ENCODE data around the gene IRS2.

Gene IRS2

DNA sequence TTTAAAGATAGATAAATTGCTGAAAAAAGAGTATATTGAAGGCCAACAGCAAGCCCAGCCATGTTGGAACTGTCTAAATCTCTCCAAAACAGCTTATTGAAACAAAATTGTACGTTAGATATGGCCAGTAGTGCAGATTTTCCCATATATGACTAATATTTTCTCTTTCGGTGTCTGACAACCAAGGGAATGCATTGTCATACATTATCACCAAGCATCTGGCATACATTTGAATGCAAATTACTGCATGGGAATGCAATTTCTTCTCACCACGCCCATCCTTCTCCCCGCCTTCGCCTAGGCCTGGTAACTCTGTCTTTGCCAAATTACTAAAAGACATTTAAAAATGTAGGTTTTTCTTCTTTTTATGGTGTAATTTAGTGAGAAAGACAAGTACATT is 32.5 kb upstream of the IRS2 start:
- no peak for FAIRE-seq
- no peak for TF ChIP-seq POU2F2 (IDR thresholded peaks at IDR 0.05; ENCODE audit: low read depth, low read length)
- TF ChIP-seq TAF1 (IDR thresholded peaks at IDR 0.05; ENCODE audit: low read depth, low read length): no peak
- TF ChIP-seq PAX5 (IDR thresholded peaks at IDR 0.05; ENCODE audit: insufficient read depth, low read length, severe bottlenecking): no peak
- no peak for TF ChIP-seq POLR2AphosphoS5 (IDR thresholded peaks at IDR 0.05; ENCODE audit: low read depth, low read length)
- no peak for TF ChIP-seq POLR2A (IDR thresholded peaks at IDR 0.05; ENCODE audit: low read depth, low read length)
- TF ChIP-seq SPI1 (IDR thresholded peaks at IDR 0.05; ENCODE audit: low read depth, low read length): no peak
- no peak for DNase-seq (ENCODE audit: insufficient read length, low spot score)

DNA sequence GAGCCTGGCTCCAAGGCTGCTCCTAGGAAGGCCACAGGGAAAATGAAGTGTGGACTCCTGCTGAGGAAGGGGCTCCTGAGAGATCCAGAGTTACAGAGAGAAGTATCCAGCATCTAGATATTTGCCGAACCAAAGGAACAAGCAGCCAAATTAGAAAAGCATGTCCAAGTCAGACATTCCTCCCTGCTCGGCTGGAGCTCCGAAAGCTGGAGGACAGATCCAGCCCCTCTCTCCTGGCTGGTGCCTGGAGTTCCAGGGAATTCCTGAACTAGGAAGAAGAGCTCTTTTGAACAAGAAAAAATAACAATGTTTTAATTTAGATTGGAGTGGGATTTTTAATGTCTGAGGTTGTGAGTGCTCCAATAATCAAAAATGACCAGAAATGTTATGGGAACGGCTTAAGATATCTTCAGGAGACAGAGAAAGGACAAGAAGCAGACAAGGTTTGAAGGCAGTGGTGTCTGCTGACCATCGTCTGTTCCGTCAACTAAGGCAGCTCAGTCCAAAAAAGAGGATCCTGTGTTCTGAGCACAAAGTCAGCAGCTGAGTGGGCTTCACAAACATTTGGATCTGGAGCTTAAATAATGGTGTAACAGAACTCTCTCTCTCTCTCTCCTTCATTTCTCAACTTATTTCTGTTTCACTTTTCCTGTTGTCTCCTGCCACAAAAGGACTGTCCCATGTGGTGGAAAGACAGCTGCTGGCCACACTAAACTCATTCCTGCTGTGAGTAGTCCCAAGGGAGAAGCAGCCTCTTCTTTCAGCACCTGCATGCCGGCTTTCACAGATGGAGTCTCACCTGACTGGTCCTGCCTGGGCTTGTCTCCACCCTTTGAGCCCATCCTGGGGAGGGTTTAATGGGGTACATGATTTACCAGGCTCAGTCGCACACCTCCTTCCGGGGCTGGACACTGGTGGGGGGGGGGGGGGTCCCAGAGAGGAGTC is 31.5 kb upstream of the IRS2 start:
- DNase-seq (ENCODE audit: insufficient read length, low spot score): no peak
- FAIRE-seq: no peak
- no peak for TF ChIP-seq POLR2AphosphoS5 (IDR thresholded peaks at IDR 0.05; ENCODE audit: low read depth, low read length)

DNA sequence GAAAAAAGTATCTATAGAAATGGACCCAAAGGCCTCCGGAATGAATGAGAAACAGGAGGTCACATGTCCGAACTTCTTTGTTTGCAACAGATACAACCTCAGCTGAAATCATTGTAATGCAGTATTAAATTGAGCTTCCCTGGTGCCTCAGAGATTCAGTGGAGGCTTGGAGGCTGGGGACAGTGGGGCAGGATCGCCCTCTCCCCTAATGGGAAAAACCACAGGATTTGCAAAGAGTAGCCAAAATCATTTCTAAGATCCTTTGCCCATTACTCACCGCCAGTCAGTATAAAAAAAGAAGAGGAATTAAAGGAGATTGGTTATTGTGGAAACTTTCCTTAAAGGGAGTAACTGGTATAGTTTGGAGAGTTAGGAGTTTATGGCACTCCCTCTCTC is 30.4 kb upstream of the IRS2 start:
- TF ChIP-seq POLR2A (IDR thresholded peaks at IDR 0.05; ENCODE audit: low read depth, low read length): no peak
- no peak for TF ChIP-seq SPI1 (IDR thresholded peaks at IDR 0.05; ENCODE audit: low read depth, low read length)
- FAIRE-seq (no peak), DNase-seq (ENCODE audit: insufficient read length, low spot score) (no peak)

DNA sequence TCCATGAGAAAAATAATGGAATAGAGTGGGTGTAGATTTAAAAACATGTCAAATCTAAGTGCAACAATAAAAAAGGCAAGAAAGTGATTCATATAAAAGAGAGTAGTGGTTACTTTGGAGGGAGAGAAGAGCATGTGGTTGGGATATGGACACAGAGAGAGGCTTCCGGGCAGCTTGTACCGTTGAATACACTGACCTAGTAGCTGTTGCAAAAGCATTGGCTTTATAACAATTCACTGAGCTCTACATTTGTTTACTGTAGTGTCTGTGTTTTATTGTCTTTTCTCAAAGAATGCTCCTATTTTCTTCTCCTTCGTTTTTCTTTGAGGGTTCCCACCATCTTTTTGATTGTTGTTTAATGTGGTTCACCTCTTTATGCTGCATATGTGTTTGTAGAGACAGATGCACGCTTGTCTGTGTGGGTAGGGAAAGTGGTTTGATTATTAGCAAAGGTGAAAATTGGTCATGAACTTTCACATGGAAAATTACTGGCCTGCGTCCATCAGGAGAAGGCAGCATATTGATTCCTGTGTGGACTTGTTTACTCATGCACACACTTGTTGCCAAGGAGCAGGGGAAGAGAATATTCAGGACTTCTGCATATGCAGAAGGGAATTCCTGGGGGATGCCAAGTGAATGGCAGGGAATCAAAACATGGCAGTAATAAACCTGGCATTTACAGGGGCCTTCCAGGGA is 29.9 kb upstream of the IRS2 start:
- TF ChIP-seq PAX5 (IDR thresholded peaks at IDR 0.05; ENCODE audit: insufficient read depth, low read length, severe bottlenecking) (no peak), POLR2AphosphoS5 (IDR thresholded peaks at IDR 0.05; ENCODE audit: low read depth, low read length) (no peak), TAF1 (IDR thresholded peaks at IDR 0.05; ENCODE audit: low read depth, low read length) (no peak), POLR2A (IDR thresholded peaks at IDR 0.05; ENCODE audit: low read depth, low read length) (no peak), SPI1 (IDR thresholded peaks at IDR 0.05; ENCODE audit: low read depth, low read length) (no peak), POU2F2 (IDR thresholded peaks at IDR 0.05; ENCODE audit: low read depth, low read length) (no peak)
- FAIRE-seq (no peak), DNase-seq (ENCODE audit: insufficient read length, low spot score) (no peak)

DNA sequence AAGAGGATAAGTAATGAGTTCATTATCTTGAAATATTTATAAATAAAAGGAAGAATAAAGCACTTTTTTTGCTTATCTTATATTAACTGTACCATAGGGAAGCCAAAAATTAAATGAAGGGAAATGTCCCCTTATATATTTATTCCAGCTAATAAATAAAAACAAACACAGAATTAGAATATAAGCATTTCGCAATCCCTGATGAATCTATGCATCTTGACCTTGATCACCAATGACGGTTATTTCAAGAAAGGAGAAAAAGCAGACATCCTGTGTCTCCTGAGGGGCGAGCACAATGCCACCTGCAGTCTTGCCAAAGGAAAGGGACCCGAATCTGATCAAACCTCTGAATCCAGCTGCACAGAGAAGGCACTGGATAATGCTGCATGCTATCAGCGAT is 29.3 kb upstream of the IRS2 start:
- no peak for TF ChIP-seq POLR2AphosphoS5 (IDR thresholded peaks at IDR 0.05; ENCODE audit: low read depth, low read length)
- no peak for TF ChIP-seq PAX5 (IDR thresholded peaks at IDR 0.05; ENCODE audit: insufficient read depth, low read length, severe bottlenecking)
- no peak for TF ChIP-seq TAF1 (IDR thresholded peaks at IDR 0.05; ENCODE audit: low read depth, low read length)
- TF ChIP-seq SPI1 (IDR thresholded peaks at IDR 0.05; ENCODE audit: low read depth, low read length): no peak
- TF ChIP-seq POLR2A (IDR thresholded peaks at IDR 0.05; ENCODE audit: low read depth, low read length): no peak
- FAIRE-seq: no peak
- DNase-seq (ENCODE audit: insufficient read length, low spot score): no peak

DNA sequence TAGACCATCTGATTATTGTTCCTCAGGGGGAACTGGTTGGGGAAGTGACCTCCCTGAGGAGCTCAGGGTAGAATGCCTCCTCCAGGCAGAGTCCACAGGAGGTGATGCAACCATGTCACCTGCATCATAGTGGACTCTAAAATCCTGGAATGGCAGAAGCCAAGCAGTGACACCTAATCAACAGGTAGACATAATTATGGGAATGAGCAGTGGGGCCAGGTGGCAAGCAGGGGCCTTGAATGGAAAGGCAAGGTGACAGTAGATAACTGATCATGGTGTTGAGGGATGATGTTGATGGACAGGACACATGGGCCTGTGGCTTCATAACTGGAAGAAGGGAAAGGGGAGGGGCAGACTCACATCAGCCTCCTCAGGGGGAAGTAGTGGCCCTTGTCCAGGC is 27.3 kb upstream of the IRS2 start:
- TF ChIP-seq PAX5 (IDR thresholded peaks at IDR 0.05; ENCODE audit: insufficient read depth, low read length, severe bottlenecking): no peak
- no peak for TF ChIP-seq SPI1 (IDR thresholded peaks at IDR 0.05; ENCODE audit: low read depth, low read length)
- TF ChIP-seq POLR2AphosphoS5 (IDR thresholded peaks at IDR 0.05; ENCODE audit: low read depth, low read length): no peak
- no peak for TF ChIP-seq POU2F2 (IDR thresholded peaks at IDR 0.05; ENCODE audit: low read depth, low read length)
- no peak for FAIRE-seq
- no peak for DNase-seq (ENCODE audit: insufficient read length, low spot score)

DNA sequence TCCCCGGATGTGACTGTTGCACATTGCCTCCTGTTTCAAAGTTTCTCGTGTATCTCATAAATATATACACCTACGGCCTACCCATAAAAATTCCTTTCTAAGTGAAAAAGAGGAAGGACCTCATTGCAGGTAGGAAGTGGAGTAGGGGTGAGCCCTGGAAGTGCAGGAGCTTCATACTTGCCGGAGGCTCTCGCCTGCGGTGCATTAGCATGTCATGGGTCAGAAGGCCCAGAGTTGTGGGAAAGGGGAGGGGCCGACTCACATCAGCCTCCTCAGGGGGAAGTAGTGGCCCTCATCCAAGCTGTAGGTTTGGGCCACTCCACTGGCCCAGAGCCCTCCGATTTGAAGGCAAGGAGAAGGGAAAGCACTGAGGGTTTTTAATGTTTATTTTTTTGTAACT is 26.0 kb upstream of the IRS2 start:
- FAIRE-seq (no peak), DNase-seq (ENCODE audit: insufficient read length, low spot score) (no peak)
- no peak for TF ChIP-seq POLR2A (IDR thresholded peaks at IDR 0.05; ENCODE audit: low read depth, low read length)
- TF ChIP-seq POLR2AphosphoS5 (IDR thresholded peaks at IDR 0.05; ENCODE audit: low read depth, low read length): no peak
- no peak for TF ChIP-seq TAF1 (IDR thresholded peaks at IDR 0.05; ENCODE audit: low read depth, low read length)
- TF ChIP-seq POU2F2 (IDR thresholded peaks at IDR 0.05; ENCODE audit: low read depth, low read length): no peak
- TF ChIP-seq PAX5 (IDR thresholded peaks at IDR 0.05; ENCODE audit: insufficient read depth, low read length, severe bottlenecking): no peak
- no peak for TF ChIP-seq SPI1 (IDR thresholded peaks at IDR 0.05; ENCODE audit: low read depth, low read length)

DNA sequence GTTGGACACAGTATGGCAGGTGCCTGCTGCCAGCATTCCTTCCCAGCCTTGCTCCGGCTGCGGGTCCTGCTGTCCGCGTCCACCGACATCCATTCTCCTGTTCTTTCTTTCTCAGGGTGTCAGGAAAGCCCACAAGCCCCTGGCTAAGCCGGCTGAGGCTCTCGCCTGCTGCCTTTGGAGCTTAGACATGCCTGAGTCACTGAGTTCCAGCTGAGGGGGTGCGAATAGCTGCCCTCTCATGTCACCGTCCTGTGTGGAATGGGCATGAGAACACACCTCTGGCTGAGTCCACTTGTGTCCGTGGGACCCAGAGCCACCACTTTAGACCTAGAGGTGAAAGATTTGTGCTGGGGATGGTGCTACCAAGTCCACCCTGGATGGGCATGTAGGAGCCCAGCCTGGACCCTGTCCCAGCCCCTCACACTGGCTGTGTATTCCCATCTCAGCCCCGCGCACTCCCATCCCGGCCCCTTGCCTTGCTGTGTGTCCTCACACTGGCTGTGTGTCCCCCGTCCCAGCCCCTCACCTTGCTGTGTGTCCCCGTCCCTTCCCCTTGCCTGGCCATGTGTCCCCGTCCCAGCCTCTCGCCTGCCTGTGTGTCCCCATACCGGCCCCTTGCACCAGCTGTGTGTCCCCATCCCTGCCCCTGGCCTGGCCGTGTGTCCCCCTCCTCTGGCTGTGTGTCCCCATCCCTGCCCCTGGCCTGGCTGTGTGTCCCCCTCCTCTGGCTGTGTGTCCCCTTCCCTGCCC is 24.6 kb upstream of the IRS2 start:
- FAIRE-seq: no peak
- TF ChIP-seq POU2F2 (IDR thresholded peaks at IDR 0.05; ENCODE audit: low read depth, low read length): no peak
- no peak for TF ChIP-seq POLR2A (IDR thresholded peaks at IDR 0.05; ENCODE audit: low read depth, low read length)
- no peak for TF ChIP-seq PAX5 (IDR thresholded peaks at IDR 0.05; ENCODE audit: insufficient read depth, low read length, severe bottlenecking)
- no peak for TF ChIP-seq SPI1 (IDR thresholded peaks at IDR 0.05; ENCODE audit: low read depth, low read length)
- no peak for TF ChIP-seq POLR2AphosphoS5 (IDR thresholded peaks at IDR 0.05; ENCODE audit: low read depth, low read length)
- no peak for TF ChIP-seq TAF1 (IDR thresholded peaks at IDR 0.05; ENCODE audit: low read depth, low read length)
- DNase-seq (ENCODE audit: insufficient read length, low spot score): no peak

DNA sequence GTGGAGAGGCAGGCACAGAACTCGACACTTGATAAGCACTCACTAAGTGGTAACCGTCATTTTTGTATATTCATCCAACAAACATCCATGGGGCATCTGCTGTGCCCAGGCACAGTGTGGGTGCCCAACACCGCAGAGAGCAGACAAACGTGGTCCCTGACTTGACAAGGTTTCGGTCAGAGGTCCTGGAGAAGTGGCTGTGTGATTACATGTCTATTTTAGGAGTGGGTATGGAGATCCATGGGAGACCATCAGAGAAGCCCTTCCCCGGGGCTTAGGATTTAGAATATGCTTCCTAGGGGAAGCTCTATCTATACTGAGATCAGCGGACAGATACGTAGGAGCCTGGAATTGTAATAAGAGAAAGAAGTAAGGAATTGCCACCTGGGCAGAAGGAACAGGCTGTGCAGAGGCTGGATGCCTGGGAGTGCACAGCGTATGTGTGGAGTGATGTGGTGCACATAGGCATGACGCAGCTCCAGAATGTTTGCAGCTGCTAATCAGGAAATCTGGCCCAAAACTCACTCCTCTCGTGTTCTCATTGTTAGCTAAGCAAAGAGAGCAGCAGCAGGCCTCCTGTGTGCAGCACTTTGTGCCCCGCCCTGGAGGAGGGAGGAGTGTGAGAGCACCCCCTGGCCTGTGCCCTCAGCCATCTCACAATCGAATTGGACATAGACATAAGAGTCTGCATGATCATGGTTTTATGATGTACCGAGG is 23.0 kb upstream of the IRS2 start:
- TF ChIP-seq PAX5 (IDR thresholded peaks at IDR 0.05; ENCODE audit: insufficient read depth, low read length, severe bottlenecking) (no peak), POLR2A (IDR thresholded peaks at IDR 0.05; ENCODE audit: low read depth, low read length) (no peak), TAF1 (IDR thresholded peaks at IDR 0.05; ENCODE audit: low read depth, low read length) (no peak), SPI1 (IDR thresholded peaks at IDR 0.05; ENCODE audit: low read depth, low read length) (no peak), POLR2AphosphoS5 (IDR thresholded peaks at IDR 0.05; ENCODE audit: low read depth, low read length) (no peak), POU2F2 (IDR thresholded peaks at IDR 0.05; ENCODE audit: low read depth, low read length) (no peak)
- FAIRE-seq (no peak), DNase-seq (ENCODE audit: insufficient read length, low spot score) (no peak)
